HG03460 (cell line): Measurements from ENCODE around the gene OSBPL1A.

Source experiments
- ATAC-seq: cut with Tn5 transposase; IDR thresholded peaks from one replicate; pipeline ENCODE4 v1.9.1; 2021; ENCODE audit not compliant: unreplicated experiment

Gene OSBPL1A

GRCh38 chr18:24230766-24231165 is 166.9 kb downstream of the OSBPL1A start:
- no peak for ATAC-seq

DNA sequence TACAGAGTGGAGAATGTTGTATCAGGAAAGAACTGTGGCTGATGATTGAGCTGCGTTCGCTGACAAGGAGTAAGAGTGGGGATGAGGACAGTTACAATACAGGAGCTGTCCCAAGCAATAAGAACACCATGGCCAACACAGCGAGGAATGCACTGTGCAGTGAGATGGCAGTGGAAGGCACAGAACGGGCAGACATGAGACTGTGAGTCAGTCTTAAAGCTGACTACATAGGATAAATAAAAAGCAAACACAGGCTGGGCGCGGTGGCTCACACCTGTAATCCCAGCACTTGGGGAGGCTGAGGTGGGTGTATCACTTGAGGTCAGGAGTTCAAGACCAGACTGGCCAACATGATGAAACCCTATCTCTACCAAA is 169.0 kb downstream of the OSBPL1A start:
- no peak for ATAC-seq

DNA sequence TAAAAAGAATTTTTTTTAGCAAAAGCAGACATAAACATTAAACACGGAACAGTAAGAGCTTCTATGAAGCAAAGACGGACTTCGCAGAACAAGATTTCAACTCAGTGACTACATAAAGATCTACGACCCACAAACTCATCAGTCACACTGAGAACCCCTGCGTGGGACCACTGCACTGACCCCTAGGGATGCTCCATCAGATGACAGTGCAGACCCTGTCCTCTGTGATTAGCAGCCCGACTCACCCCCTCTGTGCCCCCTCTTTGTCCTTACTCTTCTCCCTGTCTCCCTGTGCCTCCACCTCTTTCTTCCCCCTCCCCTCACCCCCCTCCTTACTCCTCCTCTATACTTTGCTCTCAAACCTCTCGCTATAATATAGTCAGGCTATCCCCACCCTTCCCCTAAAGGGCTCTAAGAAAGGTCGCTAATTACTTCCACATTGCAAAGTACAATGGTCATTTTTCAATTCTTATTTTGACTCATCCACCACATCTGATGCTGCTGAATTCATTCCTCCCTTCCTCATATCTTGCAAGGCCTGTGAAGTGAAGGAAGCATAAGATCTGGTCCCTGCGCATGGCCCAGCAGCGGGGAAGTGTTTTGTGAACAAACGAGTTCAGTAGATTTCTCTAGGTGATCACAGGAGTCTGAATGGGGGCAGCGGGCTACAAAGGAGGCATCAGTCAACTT is 169.5 kb downstream of the OSBPL1A start:
- no peak for ATAC-seq

GRCh38 chr18:24220318-24220688 is 177.3 kb downstream of the OSBPL1A start:
- ATAC-seq, result no peak

GRCh38 chr18:24219561-24220317 is 177.9 kb downstream of the OSBPL1A start:
- no peak for ATAC-seq

GRCh38 chr18:24214913-24215312 is 182.7 kb downstream of the OSBPL1A start:
- ATAC-seq, result no peak

DNA sequence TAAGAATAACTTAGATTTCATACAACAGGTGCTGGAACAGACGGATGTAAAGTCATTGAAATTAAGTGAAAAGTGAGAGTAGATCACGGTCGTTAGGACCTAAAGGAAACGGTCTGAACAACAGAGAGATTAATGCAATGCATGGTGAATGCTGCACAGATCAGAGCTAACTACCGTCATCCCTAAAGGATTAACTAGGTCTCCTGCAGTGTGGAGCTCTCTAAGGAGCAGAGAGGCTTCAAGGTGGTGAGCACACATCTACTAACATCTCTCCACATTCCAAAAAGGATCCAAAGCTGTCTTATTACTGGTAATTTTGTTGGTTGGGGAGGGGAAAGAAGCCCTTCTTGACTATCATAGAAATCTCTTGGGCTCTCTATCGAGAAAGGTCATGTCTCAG is 183.5 kb downstream of the OSBPL1A start:
- ATAC-seq, result no peak

- ATAC-seq, result no peak
These were observed 184.7 kb downstream of the OSBPL1A start for GRCh38 chr18:24212939-24213338.

- no peak for ATAC-seq
These were observed 188.1 kb downstream of the OSBPL1A start for GRCh38 chr18:24209558-24209957.

- no peak for ATAC-seq
These were observed 189.2 kb downstream of the OSBPL1A start for GRCh38 chr18:24208270-24209035.

DNA sequence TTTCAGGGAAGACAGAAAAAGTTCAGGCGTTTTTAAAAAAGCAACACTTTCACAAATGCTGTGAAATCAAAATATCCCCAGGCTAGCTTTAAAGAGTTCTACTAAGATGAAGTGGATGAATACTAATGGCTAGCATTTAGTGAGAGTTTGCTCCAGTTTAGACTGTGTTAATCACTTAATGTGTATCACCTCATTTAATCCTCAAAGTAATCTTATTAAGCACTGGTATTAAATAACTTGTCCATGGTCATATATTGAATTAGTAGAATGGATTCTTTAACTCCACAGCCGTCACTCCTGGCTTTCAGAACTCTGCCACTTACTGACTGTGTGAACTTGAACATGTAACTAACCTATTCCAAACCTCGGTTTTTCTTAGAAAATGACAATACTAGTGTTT is 192.7 kb downstream of the OSBPL1A start:
- no peak for ATAC-seq

DNA sequence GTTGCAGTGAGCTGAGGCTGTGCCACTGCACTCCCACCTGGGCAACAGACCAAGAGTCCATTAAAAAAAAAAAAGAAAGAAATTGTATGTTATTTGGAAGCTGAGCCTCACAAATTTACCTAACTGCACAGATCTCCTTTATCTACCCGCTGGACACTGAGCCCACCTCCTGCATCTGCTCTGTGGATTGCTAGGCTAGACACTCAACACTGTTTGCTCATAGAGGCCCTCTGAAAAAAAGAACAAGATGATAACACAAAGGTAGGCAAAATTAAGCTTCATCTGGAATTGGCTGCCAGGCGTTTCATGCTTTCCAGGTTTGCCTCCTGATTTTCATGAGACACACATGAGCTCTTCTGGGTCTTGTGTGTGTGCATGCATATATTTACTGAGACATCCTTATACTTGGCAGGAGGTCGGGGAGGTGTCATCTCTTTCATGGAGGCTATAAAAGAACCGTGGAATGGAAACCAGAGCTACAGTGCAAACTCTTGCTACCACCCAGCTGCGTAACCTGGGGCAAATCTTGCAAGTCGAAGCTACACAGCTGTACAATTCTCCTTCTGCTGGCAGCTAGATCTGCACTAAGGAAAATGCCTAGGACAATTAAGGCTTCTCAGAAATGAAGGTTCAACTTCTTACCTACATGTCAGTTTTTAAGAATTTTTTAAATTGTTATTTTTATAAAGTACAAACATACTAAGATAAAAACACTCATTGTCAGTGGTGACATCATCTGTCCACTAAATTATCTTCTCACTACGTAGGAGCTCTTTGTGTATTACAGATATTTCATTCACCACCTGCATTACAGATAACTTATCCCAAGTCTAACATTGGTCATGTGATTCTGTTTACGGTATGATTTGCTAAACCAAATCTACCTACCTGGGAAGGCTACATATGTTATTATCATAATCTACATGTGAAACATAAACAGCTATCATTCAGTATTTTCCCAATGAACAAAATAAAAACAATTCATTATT is 195.6 kb downstream of the OSBPL1A start:
- ATAC-seq, result no peak

DNA sequence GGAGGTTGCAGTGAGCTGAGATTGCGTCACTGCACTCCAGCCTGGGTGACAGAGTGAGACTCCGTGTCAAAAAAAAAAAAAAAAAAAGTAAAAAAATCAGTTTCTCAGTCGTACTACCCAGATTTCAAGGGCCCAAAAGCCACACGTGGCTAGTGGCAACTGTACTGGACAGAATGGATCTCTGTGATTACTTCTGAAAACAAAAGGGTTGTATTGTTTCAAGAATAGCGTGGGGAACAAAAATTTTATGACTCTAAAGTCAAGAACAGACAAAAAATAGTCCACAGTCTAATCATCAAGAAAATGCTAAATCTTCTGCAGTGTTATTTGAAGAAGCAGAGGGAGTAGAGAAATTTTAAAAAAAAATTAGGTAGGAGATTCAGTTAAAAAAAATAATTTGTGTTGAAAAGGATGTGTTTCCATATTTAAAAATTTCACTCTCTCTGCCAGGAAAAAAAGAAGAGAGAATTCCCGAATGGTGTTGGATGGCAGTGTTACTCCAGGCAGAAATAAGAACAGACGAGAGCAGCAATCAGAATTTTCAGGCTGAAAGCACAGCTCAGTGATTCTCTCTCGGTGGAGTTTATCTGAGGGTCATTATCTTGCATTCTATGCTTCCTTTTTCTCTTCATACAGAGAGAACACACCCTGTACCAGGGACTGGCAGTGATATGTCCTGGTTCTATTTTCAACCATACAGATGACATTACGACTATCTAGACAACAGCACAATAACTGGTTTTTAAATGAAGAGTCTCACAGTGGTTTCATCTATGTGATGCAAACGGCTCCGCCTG is 196.9 kb downstream of the OSBPL1A start:
- ATAC-seq, result no peak

DNA sequence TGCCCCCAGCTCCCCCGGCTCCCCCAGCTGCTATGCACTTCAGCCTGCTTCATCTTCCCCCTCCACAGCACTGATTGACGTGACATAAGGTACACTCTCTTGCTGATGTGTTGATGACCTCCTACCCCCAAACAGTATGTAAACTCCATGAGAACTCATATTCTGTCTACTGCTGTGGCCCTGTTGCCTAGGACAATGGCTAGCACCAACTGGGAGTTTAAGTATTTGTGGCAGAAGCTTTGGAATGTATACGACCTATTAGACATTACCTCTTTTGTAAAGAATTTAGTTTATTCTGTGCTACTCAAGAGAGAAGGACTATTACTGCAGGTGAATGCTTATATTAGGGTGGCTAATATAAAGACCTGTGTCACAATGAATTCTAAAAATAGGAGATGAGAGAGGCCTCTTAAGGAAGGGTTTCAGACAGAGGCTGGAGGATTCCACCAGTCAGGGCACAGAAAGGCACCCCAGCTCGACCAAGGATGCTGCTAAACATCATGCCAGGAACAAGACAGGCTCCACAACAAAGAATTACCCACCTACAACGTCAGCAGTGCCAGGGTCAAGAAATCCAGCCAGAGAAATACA is 198.2 kb downstream of the OSBPL1A start:
- ATAC-seq, result no peak

DNA sequence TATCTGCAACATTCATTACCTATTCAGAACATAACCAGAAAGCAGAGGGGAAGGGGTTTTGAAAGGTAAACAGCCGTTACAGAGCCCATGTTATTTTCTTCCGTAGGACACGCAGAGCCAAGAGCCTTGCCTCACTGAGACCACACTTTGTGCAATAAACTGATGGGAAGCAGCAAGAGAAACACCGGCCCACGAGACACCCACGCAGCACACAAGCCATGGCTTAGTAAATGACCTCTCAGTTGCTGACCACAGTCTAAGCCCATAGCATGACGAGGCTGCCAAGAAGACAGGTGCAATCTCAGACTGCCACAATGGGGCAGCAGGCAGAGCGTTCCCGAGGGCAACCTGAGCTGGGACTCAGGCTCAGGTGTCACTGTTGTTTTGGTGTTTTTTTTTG is 199.2 kb downstream of the OSBPL1A start:
- ATAC-seq, result no peak

DNA sequence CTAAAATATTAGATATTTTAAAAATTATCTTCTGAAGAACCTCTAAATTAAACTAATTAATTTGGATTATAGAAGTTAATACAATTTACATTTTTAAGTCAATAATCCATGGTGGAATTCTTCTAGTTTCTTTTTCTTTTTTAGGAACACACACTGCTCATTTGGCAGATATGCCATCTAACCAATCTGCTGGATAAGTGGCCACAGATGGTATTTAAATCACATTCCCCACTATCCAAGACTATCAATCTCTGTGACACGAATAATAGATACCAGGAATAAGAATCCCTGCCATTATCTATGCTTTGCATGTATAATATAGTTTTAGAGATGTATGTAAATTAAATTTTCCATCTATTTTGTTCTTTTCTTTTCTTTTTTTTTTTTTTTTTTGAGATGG is 200.2 kb downstream of the OSBPL1A start:
- ATAC-seq, result no peak

GRCh38 chr18:24196764-24197163 is 200.9 kb downstream of the OSBPL1A start:
- no peak for ATAC-seq

- no peak for ATAC-seq
These were observed 202.1 kb downstream of the OSBPL1A start for GRCh38 chr18:24195296-24196053.

GRCh38 chr18:24190590-24190989 is 207.0 kb downstream of the OSBPL1A start:
- ATAC-seq, result no peak
